Mucosa of gallbladder (tissue), 1 donor: ENCODE measurements around the gene DCXR. TPM values are rescaled to one million over a fixed set of nuclear protein-coding genes. Genes with fewer than 3 reads are reported as not detected.
"Not testable (repeated sequence)": the region's sequence is repeated elsewhere in the genome, so short reads cannot be mapped to it uniquely, and the experiment has no call there.

Experiments used
- DNase-seq: peaks from one replicate; pipeline ENCODE4 v3.0.0-alpha.2; 2020; ENCODE audit warnings: low spot score
- total RNA-seq: library from RNA; stranded (reverse); gene quantifications from one replicate; pipeline ENCODE4 v1.2.1, GENCODE V29; 2021
- donor health status: DM: no; HTN: no; CAD: no.

Gene DCXR
- total RNA-seq, 1 donor from 2014 or later: 102 TPM

GRCh38 chr17:82039695-82040299 is 2.3 kb upstream of the DCXR start:
- DNase-seq: no peak

- DNase-seq: not testable (repeated sequence)
Measured at GRCh38 chr17:82038796-82039409, 1.4 kb upstream of the DCXR start.

GRCh38 chr17:82037889-82038195 is 345 bp upstream of the DCXR start:
- DNase-seq: no peak

- no peak for DNase-seq
Measured at GRCh38 chr17:82036634-82037091, 834 bp downstream of the DCXR start.

- no peak for DNase-seq
Measured at GRCh38 chr17:82035956-82036633, 1.4 kb downstream of the DCXR start.

GRCh38 chr17:82035488-82035887 is 2.0 kb downstream of the DCXR start:
- DNase-seq: no peak

- no peak for DNase-seq
Measured at GRCh38 chr17:82034371-82035011, 3.0 kb downstream of the DCXR start.

GRCh38 chr17:82033359-82034085 is 4.0 kb downstream of the DCXR start:
- no peak for DNase-seq

- no peak for DNase-seq
Measured at GRCh38 chr17:82031885-82032627, 5.4 kb downstream of the DCXR start.

- no peak for DNase-seq
Measured at GRCh38 chr17:82031303-82031884, 6.1 kb downstream of the DCXR start, which contains the start of gene RAC3. TSS of gene RAC3 (plus strand) at chr17:82031678. CDS start at chr17:82031762, 84 bp downstream.

GRCh38 chr17:82030470-82031302 is 6.8 kb downstream of the DCXR start:
- peak; percentile 77 for DNase-seq

- no peak for DNase-seq
Measured at GRCh38 chr17:82029990-82030469, 7.5 kb downstream of the DCXR start.

- DNase-seq: no peak
Measured at GRCh38 chr17:82029391-82029790, 8.1 kb downstream of the DCXR start.

GRCh38 chr17:82028966-82029365 is 8.5 kb downstream of the DCXR start:
- DNase-seq: no peak

GRCh38 chr17:82028246-82028645 is 9.3 kb downstream of the DCXR start:
- no peak for DNase-seq

GRCh38 chr17:82025401-82026107 is 11.9 kb downstream of the DCXR start:
- DNase-seq: no peak

- DNase-seq: no peak
Measured at GRCh38 chr17:82024859-82025258, 12.6 kb downstream of the DCXR start.

GRCh38 chr17:82023447-82024241 is 13.9 kb downstream of the DCXR start:
- DNase-seq: no peak
